B cell (primary cell): Measurements from ENCODE around the gene SETBP1. TPM values are rescaled to one million over a fixed set of nuclear protein-coding genes. Genes with fewer than 3 reads are reported as not detected.
A peak's percentile ranks its signal among the peaks of the same experiment; 100 is the strongest.

Source experiments
- ATAC-seq: fragments of 200-7000 bp; cut with Tn5 transposase; one replicate; pipeline ENCODE4 v1.10.0; 2021; ENCODE audit warnings: low read depth, mild to moderate bottlenecking, moderate number of reproducible peaks, moderate library complexity
- CTCF ChIA-PET: fragments of 350-600 bp; sonication (Branson Sonifier 250); formaldehyde crosslinking; loops from one replicate; lab custom pipeline; 2021; ENCODE audit warnings: antibody characterized with exemption, inconsistent platforms; lab: Charles Lee
- POLR2A ChIA-PET: fragments of 350-600 bp; sonication (Branson Sonifier 250); formaldehyde crosslinking; loops from one replicate; lab custom pipeline; 2021; ENCODE audit warnings: antibody characterized with exemption; lab: Charles Lee
- DNase-seq: peaks from one replicate; pipeline ENCODE4 v3.0.0; 2013
- H2AFZ ChIP-seq: 2 replicates; pipeline ENCODE4 v1.6.1; 2012; ENCODE audit warnings: mild to moderate bottlenecking, low read depth, low read length; ENCODE audit not compliant: insufficient read depth, poor library complexity, severe bottlenecking
- H3K27ac ChIP-seq, 2 donors: 1 replicate in 1 of 2; 2 replicates in 1 of 2; pipeline ENCODE4 v1.5.1; 2012 to 2013; ENCODE audit warnings: low read length in 2 of 2, mild to moderate bottlenecking in 2 of 2, moderate library complexity in 1 of 2
- H3K27me3 ChIP-seq, 4 experiments: fragments of 200-600 bp in 1 of 4; sonication (generic) in 1 of 4; replicated peaks in 1 of 4; 1 replicate in 2 of 4; 2 replicates in 2 of 4; pipeline versions ENCODE4 v1.6.1 to v1.7.0; 2013 to 2016; ENCODE audit warnings: low read length in 3 of 4, mild to moderate bottlenecking in 2 of 4, mixed read lengths in 1 of 4, moderate library complexity in 1 of 4; ENCODE audit not compliant: insufficient read depth in 4 of 4, control insufficient read depth in 3 of 4; ENCODE audit errors: control extremely low read depth in 1 of 4
- H3K36me3 ChIP-seq, 2 experiments: replicated peaks in 1 of 2; 1 replicate in 1 of 2; 2 replicates in 1 of 2; pipeline versions ENCODE4 v1.6.1 to v1.7.1; 2013; ENCODE audit warnings: low read length in 1 of 2; ENCODE audit not compliant: insufficient read depth in 2 of 2, control insufficient read depth in 1 of 2; ENCODE audit errors: control extremely low read depth in 1 of 2, extremely low read depth in 1 of 2
- H3K4me1 ChIP-seq, 2 donors: fragments of 200-600 bp in 1 of 2; sonication (generic) in 1 of 2; 1 replicate in 1 of 2; 2 replicates in 1 of 2; pipeline versions ENCODE4 v1.5.1 to v1.6.1; 2013 to 2017; ENCODE audit warnings: low read length in 2 of 2; ENCODE audit not compliant: control insufficient read depth in 2 of 2, insufficient read depth in 2 of 2
- H3K4me2 ChIP-seq: replicated peaks from 2 replicates; pipeline ENCODE3; 2012; ENCODE audit warnings: mild to moderate bottlenecking, low read depth, low read length; ENCODE audit not compliant: poor library complexity, severe bottlenecking
- H3K4me3 ChIP-seq, 5 experiments: fragments of 200-600 bp in 1 of 5; sonication (generic) in 1 of 5; 1 replicate in 3 of 5; 2 replicates in 2 of 5; pipeline versions ENCODE4 v1.5.1 to v1.7.0; 2011 to 2016; ENCODE audit warnings: low read length in 4 of 5, mild to moderate bottlenecking in 4 of 5, low read depth in 2 of 5, control low read depth in 1 of 5, moderate library complexity in 1 of 5; ENCODE audit not compliant: insufficient read depth in 1 of 5; ENCODE audit errors: control extremely low read depth in 1 of 5, extremely low read depth in 1 of 5
- H3K79me2 ChIP-seq: fragments of 200-600 bp; sonication (generic); one replicate; pipeline ENCODE4 v1.6.0; 2016; ENCODE audit warnings: low read length; ENCODE audit not compliant: control insufficient read depth, insufficient read depth
- H3K9ac ChIP-seq: fragments of 200-600 bp; sonication (generic); 2 replicates; pipeline ENCODE4 v1.6.1; 2017; ENCODE audit warnings: mild to moderate bottlenecking, low read length, moderate library complexity
- H3K9me3 ChIP-seq, 3 donors: one replicate each; pipeline versions ENCODE4 v1.6.1 to v1.7.1; 2013; ENCODE audit warnings: low read length in 2 of 3; ENCODE audit not compliant: control insufficient read depth in 2 of 3, insufficient read depth in 1 of 3; ENCODE audit errors: control extremely low read depth in 1 of 3
- H4K20me1 ChIP-seq: 2 replicates; pipeline ENCODE4 v1.6.0; 2012; ENCODE audit warnings: mild to moderate bottlenecking, low read length; ENCODE audit not compliant: insufficient read depth, control insufficient read depth, poor library complexity, severe bottlenecking
- H3K27ac Mint-ChIP-seq: one replicate; pipeline ENCODE4 v1.8.0; 2021; ENCODE audit warnings: mixed read lengths
- H3K27me3 Mint-ChIP-seq: one replicate; pipeline ENCODE4 v1.8.0; 2021; ENCODE audit warnings: mixed read lengths
- H3K4me1 Mint-ChIP-seq: one replicate; pipeline ENCODE4 v1.8.0; 2021; ENCODE audit warnings: mixed read lengths
- H3K4me3 Mint-ChIP-seq: one replicate; pipeline ENCODE4 v1.8.0; 2021; ENCODE audit warnings: mixed read lengths
- H3K9me3 Mint-ChIP-seq: one replicate; pipeline ENCODE4 v1.8.0; 2022; ENCODE audit warnings: mixed read lengths; ENCODE audit not compliant: insufficient read depth
- EZH2 ChIP-seq: IDR thresholded peaks from 2 replicates; pipeline ENCODE4 v1.6.1; 2012; ENCODE audit warnings: borderline replicate concordance, low read depth, mild to moderate bottlenecking, moderate library complexity, low read length; ENCODE audit not compliant: insufficient read depth, poor library complexity, severe bottlenecking
- WGBS: methylation state at CpG from one replicate; pipeline ENCODE4 v1.1.5; 2013; ENCODE audit warnings: missing lambda C conversion rate; ENCODE audit not compliant: insufficient coverage; 5-methylcytosine and 5-hydroxymethylcytosine counted together
- intact Hi-C: fragments of 100-400 bp; cut with micrococcal nuclease; formaldehyde crosslinking; loops from one replicate; pipeline ENCODE4 v1.10.0; 2022
- polyA plus RNA-seq: library from polyadenylated mRNA; depleted of rRNA; stranded (reverse); fragments of >200 nt; gene quantifications from 2 replicates; pipeline ENCODE4 v1.2.3, GENCODE V29; 2012
- total RNA-seq, 2 donors: library from RNA; stranded (reverse); fragments of 120-200 nt in 1 of 2; gene quantifications; 1 replicate in 1 of 2; 2 replicates in 1 of 2; pipeline versions ENCODE4 v1.2.3 to v1.2.4, GENCODE V29; 2013 to 2022
- TF ChIP-seq, protein P1 (sequence below): fragments of 200-600 bp; IDR thresholded peaks from one replicate; pipeline ENCODE4 v1.8.0; 2022; ENCODE audit warnings: antibody characterized with exemption, mild to moderate bottlenecking

SETBP1 gene
- total and polyA plus RNA-seq, 2 donors (not counting 1 experiment from before 2014, with no cell fraction given), result 15.1 to 129 TPM

DNA sequence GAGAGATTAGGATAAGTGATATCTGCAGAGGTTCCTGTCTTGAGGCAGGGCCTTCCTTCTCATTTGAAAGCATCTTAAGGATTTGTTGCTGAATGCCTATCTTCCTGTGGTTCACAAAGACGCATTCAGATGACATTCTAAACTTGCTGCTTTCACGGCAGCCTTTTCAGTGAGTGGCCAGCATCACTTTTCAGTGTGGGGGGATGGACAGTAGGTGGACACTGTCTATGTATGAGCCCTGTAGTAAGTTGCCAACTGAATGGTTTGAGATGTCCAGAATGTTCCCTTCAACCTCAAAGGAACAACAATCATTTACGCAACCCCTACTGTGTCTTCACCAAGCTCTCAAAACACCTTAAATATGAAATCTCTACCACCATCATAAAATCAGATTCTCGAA is 46.6 kb downstream of the SETBP1 start:
- no peak for DNase-seq
- ChIA-PET POLR2A (interaction anchor here (1.5 kb wide), 1 partner anchor 47 kb away, joined by 4 read pairs; no protein-coding TSS in a partner anchor), CTCF (interaction anchor here (1.5 kb wide), 1 partner anchor 47 kb away, joined by 3 read pairs; the partner anchor contains the start of gene SETBP1)
- H3K4me2 ChIP-seq, result no peak overlapping the region
- H3K4me3 ChIP-seq, result no peak overlapping the region
- Mint-ChIP-seq H3K27me3 (no peaks in the 10 kb centered on the region), H3K9me3 (no peaks in the 10 kb centered on the region), H3K27ac (peak overlapping the region; percentile 70), H3K4me1 (peaks cover 98% of the 10 kb centered on the region), H3K4me3 (peak overlapping the region; percentile 12)
- no peak overlapping the region for H2AFZ ChIP-seq
- intact Hi-C loops, result loop anchor here (5.0 kb wide), 1 partner anchor 375 kb away; no protein-coding TSS in a partner anchor
- TF ChIP-seq, protein P1, sequence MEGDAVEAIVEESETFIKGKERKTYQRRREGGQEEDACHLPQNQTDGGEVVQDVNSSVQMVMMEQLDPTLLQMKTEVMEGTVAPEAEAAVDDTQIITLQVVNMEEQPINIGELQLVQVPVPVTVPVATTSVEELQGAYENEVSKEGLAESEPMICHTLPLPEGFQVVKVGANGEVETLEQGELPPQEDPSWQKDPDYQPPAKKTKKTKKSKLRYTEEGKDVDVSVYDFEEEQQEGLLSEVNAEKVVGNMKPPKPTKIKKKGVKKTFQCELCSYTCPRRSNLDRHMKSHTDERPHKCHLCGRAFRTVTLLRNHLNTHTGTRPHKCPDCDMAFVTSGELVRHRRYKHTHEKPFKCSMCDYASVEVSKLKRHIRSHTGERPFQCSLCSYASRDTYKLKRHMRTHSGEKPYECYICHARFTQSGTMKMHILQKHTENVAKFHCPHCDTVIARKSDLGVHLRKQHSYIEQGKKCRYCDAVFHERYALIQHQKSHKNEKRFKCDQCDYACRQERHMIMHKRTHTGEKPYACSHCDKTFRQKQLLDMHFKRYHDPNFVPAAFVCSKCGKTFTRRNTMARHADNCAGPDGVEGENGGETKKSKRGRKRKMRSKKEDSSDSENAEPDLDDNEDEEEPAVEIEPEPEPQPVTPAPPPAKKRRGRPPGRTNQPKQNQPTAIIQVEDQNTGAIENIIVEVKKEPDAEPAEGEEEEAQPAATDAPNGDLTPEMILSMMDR, result no peak
- TF ChIP-seq EZH2, result no peak
- no peaks in the 10 kb centered on the region for H4K20me1 ChIP-seq
- H3K4me1 ChIP-seq, result peaks cover 99 to 100% of the 10 kb centered on the region in 2 donors
- H3K27ac ChIP-seq, result peak overlapping the region in 1 of 2 donors; percentile 85
- H3K27me3 ChIP-seq, result no peaks in the 10 kb centered on the region
- H3K36me3 ChIP-seq, result no peaks in the 10 kb centered on the region
- no peaks in the 10 kb centered on the region for H3K9me3 ChIP-seq
- 82% methylated on average over 2 of the region's 4 CpGs for WGBS
- ATAC-seq, result no peak
- H3K79me2 ChIP-seq, result peaks cover 84% of the 10 kb centered on the region
- H3K9ac ChIP-seq, result no peak overlapping the region

DNA sequence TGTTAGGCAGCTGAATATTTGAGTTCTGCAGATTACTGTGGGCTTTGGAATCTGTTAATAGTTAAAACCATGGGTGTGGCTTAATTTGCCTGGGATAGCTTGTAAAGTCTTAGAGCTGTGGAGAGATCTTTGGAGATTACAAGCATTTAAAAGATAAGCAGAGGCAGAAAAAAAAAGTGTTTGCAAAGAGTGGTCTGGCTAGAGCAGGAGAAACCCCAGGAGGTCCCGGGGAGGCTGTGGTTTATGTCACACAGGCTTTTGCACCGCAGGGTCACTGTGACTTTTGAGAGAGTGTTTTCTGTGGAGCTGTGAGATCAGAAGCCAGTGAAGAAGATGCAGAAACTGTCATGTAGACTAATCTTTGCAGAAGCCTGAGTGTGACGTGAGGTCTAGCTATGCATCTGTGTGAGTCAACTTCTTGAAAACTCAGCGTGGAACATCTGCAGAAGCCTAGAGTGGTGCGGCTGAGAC is 49.0 kb downstream of the SETBP1 start:
- H3K4me2 ChIP-seq, result peak overlapping the region; percentile 57
- intact Hi-C loops, result loop anchor here (5.0 kb wide), 1 partner anchor 373 kb away; no protein-coding TSS in a partner anchor
- WGBS, result 35% methylated on average over 4 of the region's 5 CpGs
- Mint-ChIP-seq H3K9me3 (no peaks in the 10 kb centered on the region), H3K27ac (peak overlapping the region; percentile 83), H3K4me3 (peak overlapping the region; percentile 66), H3K27me3 (no peaks in the 10 kb centered on the region), H3K4me1 (peaks cover 98% of the 10 kb centered on the region)
- TF ChIP-seq, protein P1, result no peak
- TF ChIP-seq EZH2, result no peak
- H4K20me1 ChIP-seq, result no peaks in the 10 kb centered on the region
- peak overlapping the region in 1 of 2 donors; percentile 79 for H3K27ac ChIP-seq
- H3K9ac ChIP-seq, result no peak overlapping the region
- H3K36me3 ChIP-seq, result no peaks in the 10 kb centered on the region
- no peaks in the 10 kb centered on the region for H3K9me3 ChIP-seq
- ATAC-seq (peak; percentile 46), DNase-seq (peak; percentile 47)
- H3K79me2 ChIP-seq, result peaks cover 88% of the 10 kb centered on the region
- H3K4me1 ChIP-seq, result peaks cover 95 to 100% of the 10 kb centered on the region in 2 donors
- ChIA-PET CTCF (interaction anchor here (0.6 to 1.9 kb wide), 5 partner anchors 13 to 77 kb away, joined by 3 to 8 read pairs (median 3); no protein-coding TSS in a partner anchor), POLR2A (interaction anchor here (1.0 to 1.1 kb wide), 2 partner anchors 50 to 57 kb away, joined by 3 read pairs; no protein-coding TSS in a partner anchor)
- no peaks in the 10 kb centered on the region for H3K27me3 ChIP-seq
- no peak overlapping the region for H3K4me3 ChIP-seq
- no peak overlapping the region for H2AFZ ChIP-seq
